GM19463 (cell line): ENCODE measurements around the gene PRR14.
"Not testable (repeated sequence)": the region's sequence is repeated elsewhere in the genome, so short reads cannot be mapped to it uniquely, and the experiment has no call there.

Source experiments
- ATAC-seq: cut with Tn5 transposase; IDR thresholded peaks from one replicate; pipeline ENCODE4 v1.9.1; 2021; ENCODE audit warnings: mild to moderate bottlenecking, moderate library complexity; ENCODE audit not compliant: unreplicated experiment

PRR14 gene

DNA sequence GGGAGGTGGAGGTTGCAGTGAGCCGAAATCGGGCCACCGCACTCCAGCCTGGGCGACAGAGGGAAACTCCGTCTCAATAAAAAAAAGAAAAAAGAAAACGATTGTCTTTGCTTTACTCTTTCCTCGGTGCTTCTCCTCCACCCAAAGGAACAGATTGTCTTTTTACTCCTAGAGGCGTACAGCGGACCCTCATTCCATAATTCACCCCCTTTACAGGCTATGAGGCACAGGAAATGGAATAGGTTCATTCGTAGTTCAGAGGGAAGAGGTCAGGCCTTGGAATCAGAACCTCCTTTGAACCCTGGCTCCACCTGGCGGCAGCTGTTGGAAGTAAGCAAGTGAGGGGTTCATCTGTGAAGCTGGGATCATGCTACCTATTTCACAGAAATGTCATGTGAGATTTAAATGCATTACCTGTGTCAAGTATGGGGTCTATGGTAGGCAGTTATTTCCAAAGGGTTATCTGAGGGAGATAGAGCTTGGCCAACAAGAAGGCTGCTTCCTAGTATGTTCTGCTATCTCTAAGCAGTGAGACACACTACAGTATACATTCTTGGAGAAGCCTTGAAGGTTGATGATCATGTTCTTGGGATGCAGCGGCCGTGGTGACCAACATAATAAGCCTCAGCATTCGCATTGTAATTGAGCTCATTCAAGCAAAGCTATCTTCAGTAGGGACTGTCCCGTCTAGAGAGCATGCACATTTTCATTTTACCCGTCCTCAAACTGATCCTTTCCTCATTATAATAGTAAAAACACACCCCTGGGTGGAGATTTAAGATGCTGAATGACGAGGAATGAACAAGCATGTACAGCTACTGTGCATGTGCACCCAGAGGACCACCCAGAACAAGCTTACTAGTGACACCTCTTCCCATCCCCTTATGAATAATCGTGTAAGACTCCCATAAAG, 21.9 kb upstream of the PRR14 start:
- no peak for ATAC-seq

DNA sequence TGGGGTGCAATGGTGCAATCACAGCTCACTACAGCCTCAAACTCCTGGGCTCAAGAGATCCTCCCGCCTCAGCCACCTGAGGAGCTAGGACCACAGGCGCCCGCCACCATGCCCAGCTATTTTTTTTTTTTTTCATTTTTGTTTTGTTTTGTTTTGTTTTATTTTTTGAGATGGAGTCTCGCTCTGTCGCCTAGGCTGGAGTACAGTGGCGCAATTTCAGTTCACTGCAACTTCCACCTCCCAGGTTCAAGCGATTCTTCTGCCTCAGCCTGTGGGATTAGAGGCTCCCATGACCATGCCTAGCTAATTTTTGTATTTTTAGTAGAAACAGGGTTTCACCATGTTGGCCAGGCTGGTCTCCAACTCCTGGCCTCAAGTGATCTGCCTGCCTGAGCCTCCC, 18.3 kb upstream of the PRR14 start:
- not testable (repeated sequence) for ATAC-seq

DNA sequence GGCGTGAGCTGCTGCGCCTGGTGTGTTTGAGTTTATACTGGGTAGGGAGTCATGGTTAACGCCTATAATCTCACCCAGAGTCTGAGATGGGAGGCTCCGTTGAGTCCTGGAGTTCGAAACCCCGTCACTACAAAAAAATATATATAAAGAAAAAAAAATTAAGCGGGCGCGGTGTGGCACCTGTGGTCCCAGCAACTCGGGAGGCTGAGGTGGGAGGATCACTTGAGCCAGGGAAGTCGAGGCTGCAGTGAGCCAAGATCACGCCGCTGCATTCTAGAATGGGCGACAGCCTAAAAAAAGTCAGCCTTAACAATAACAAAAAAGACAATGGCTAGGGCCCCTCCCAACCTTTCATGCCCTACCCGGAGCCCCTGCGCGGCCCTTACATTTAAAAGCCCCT, 17.2 kb upstream of the PRR14 start:
- no peak for ATAC-seq

DNA sequence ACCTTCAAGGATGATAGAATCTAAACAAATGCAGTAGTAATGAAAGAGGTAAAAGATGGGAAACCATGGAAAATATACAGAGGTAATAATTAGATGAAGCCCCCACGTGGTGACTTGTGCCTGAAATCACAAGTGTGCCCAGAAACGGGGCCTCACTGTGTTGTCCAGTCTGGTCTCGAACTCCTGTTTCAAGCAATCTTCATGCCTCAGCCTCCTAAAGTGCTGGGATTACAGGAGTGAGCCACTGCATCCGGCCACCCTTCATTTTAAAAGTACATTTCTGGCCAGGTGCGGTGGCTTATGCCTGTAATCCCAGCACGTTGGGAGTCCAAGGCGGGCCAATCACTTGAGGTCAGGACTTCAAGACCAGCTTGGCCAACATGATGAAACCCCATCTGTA, 14.2 kb upstream of the PRR14 start:
- no peak for ATAC-seq

DNA sequence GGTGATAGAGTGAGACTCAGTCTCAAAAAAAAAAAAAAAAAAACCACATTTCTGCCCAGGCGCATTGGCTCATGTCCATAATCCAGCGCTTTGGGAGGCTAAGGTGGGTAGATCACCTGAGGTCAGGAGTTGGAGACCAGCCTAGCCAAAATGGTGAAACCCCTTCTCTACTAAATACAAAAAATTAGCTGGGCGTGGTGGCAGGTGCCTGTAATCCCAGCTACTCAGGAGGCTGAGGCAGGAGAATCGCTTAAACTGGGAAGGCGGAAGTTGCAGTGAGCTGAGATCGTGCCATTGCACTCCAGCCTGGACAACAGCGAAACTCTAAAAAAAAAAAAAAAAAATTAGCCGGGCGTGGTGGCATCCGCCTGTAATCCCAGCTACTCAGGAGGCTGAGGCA, 13.6 kb upstream of the PRR14 start:
- not testable (repeated sequence) for ATAC-seq

DNA sequence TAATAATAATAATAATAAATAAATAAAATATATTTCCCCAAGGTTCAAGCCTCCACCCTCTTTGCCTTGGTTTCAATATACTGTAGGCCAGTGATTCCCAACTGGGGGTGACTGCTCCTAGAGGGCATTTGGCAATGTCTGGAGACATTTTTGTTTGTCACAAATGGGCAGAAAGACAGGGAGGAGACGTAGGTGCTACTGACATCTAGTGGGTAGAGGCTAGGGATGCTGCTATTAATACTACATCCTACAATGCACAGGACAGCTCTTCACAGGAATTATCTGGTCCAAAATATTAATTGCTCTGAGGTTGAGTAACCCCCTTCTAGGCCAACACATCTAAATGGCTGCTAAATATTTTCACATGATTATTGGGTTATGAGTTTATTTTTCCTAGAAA, 12.8 kb upstream of the PRR14 start:
- no peak for ATAC-seq

DNA sequence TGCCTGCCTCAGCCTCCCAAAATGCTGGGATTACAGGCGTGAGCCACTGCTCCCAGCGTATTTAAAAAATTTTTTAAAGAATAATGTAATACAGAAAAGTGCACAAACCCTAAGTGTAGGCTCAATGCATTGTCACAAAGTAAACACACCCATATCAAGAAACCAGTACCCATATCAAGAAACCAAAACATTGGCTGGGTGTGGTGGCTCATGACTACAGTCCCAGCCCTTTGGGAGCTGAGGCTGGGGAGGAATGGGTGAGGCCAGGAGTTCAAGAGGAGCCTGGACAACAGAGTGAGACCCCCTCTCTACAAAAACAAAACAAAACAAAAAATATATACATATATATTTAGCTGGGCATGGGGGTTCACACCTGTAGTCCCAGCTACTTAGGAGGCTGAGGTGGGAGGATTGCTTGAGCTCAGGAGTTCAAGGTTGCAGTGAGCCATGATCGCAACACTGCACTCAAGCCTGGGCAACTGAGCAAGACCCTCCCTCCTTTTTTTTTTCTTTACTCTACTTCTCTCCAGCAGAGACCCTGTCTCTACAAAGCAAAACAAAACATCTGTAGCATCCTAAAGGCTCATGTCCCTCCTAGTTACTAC, 9.3 kb upstream of the PRR14 start:
- ATAC-seq, result no peak

DNA sequence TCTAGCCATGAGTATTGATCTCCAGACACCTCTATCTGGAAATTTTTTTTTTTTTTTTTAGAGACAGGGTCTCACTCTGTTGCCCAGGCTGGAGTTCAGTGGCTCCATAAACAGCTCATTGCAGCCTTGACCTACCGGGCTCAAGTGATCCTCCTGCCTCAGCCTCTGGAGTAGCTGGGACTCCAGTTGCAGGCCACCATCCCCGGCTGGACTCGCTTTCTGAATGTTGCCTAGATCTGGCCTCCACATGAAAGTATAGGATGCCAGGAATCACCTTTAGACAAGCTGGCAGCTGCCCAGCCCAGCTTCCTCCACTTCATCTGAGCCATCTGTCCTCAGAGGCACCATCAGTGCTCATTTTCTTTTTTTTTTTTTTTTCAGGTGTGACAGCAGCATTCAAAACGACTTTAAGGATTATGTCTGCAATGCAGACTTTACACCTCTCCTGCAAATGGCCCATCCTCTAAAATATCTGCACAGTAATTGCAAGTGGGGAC, 6.4 kb upstream of the PRR14 start:
- ATAC-seq, result no peak

DNA sequence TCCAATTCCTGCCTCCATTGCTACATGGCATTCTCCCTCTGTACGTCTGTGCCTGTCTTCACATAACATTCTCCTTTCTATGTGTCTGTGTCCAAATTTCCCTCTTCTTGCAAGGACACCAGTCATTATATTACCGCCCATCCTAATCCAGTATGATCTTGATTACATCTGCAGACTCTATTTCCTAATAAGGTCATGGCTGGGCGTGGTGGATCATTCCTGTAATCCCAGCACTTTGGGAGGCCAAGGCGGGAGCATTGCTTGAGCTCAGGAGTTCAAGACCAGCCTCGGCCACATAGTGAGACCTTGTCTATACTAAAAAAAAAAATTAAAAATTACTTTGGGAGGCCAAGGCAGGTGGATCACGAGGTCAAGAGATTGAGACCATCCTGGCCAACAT, 5.0 kb upstream of the PRR14 start:
- ATAC-seq, result no peak

DNA sequence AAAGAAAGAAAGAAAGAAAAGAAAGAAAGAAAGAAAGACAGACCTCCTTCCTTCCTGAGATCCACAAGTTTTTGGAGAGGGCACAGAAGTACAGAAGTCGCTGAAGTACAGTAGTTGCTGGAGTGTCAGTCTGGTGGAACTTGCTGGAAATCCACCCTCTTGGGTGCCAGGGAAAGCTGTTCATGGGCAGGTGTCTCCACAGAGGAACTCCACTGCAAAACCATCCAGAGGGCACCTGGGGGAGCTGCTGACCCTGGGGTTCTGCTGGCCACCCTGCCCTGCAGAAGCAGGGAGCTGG, 3.5 kb upstream of the PRR14 start:
- no peak for ATAC-seq

DNA sequence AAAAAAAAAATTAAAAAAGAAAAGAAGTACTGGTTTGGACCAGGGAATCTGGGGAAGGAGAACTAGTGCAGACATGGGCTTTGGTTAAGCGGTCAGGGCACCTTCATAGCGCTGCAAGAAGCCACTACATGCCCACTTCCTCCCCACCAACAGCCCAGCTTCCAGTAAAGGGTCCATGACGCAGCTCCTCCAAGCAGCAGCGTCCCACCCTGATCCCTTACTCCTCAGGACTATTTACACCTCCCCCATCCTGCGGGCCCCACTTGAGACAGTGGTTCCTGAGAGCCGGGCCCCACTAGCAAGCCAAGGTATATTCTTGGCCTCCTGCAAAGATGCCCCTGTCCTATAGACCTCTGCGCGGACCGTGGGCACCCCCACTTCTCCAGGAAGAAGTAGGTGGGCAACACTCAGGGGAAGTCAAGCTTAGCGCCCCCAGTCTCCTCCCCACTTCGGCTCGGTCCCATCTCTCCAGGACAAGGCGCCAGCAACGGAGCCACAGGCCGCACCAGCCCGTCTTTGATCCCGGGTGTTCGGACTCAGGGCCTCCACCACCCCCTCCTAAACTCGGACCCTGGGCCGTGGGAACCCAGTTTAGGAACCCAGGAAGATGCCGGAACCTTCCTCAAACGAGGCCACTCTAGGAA, 913 bp upstream of the PRR14 start:
- no peak for ATAC-seq

DNA sequence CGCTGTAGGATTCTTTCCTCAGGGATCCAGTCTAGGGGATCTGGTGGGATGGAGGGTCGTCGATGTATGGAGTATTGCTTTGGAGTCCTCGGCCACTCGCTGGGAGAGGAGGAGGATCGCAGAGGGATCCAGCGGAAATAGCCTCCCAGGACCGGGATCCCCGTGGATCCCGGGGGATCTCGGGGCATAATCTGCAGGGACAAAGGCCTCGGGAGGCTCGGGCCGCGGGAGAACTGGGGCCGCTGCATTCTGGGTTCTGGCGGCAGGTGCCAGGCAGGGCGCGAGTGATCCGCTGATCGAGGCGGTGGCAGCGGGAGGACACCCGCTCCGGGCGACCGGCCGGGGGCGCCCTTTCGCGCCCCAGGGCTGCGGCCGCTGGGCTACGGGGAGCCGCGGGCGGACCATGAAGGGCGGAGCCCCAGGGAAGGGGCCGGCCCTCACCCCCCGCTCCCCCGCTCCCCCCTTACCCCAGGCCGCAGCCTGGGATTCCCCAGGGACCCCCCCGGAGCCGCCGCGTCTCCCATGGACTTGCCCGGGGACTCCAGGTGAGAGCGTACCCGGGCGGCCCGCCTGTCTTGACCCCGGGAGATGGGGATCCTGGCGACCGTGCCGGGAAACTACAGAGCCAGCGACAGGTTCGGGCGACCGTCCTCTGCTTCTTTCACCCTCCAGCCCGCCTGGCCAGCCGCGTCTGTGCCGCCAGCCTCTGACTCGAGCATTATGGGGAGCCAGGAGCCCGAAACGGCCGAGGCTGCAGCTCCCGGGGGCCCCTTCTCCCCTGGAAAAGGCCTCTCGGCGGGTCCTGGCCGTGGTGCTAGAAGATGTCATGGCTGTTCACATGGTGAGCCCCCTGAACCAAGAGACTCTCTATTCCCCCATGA, 604 bp downstream of the PRR14 start:
- peak; percentile 44 for ATAC-seq

DNA sequence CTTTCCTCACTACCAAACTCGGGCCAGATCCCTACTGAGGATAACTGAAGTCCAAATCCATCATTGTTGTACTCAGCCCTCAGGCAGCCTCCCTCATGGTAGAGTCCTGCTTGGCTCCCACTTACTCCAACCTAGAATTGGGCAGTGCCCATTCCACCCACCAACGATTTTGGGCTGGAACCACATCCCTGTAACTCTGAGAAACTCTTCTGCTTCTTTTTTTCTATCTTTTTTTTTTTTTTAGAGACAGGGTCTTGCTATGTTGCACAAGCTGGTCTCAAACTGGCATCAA, 1.2 kb downstream of the PRR14 start:
- no peak for ATAC-seq

DNA sequence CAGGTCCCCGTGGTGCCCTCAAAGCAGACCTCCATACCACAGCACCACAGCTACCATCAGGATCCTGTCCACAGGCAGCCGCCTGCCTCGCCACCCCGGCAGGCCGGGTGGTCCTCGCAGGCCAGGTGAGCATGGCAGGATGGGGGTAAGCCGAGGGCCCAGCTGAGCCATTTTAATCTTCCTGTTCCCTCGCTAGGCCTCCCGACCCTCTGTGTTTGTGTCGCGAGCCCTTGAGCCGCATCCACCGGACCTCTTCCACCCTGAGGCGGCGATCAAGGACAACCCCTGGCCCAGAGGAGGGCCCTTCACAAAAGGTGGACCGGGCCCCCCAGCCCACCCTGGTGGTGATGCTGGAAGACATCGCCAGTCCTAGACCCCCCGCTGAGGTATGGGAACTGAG, 2.0 kb downstream of the PRR14 start:
- ATAC-seq, result no peak

DNA sequence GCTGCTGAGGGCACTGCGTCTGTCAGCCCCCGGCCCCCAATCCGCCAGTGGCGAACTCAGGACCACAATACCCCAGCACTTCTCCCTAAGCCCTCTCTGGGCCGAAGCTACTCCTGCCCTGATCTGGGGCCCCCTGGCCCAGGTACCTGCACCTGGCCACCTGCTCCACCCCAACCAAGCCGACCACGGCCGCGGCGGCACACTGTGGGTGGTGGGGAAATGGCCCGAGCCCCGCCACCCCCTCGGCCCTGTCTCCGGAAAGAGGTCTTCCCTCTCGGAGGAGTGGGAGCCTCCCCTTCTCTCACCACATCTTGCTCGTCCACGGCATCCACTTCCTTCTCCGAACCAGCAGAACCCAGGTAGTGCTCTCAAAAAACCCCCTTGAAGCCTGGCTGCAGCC, 4.1 kb downstream of the PRR14 start:
- ATAC-seq, result no peak

DNA sequence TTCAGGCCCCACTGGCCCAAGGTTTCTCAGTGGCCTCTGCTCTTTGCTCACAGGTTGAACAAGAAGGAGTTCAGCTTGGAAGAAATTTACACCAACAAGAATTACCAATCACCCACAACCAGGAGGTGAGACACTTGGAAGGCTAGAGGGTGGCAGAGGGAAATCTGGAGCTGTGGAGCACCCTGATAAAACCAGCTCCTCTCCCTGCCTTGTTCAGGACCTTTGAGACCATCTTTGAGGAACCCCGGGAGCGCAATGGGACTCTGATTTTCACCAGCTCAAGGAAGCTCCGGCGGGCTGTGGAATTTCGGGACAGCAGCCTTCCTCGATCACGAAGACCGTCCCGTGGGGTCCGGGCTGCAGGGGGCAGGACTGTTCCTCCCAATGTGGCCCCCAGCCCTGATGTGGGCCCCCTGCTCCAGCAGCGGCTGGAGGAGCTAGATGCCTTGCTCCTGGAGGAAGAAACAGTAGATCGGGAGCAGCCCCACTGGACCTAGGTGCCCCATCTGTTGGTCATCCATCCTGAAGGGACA, 5.1 kb downstream of the PRR14 start:
- no peak for ATAC-seq

DNA sequence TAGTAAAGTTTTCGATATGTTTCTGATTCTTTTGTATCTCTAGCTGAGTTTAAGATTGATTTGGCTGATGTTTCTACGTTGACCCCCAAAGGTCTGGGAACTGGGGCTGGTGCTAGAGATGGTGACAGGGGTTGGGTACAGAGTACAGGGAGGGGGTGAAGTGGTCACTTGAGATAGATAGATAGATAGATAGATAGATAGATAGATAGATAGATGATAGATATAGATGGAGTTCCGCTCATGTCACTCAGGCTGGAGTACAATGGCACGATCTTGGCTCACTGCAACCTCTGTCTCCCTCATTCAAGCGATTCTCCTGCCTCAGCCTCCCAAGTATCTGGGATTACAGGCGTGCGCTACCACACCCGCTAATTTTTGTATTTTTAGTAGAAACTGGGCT, 5.6 kb downstream of the PRR14 start:
- no peak for ATAC-seq

DNA sequence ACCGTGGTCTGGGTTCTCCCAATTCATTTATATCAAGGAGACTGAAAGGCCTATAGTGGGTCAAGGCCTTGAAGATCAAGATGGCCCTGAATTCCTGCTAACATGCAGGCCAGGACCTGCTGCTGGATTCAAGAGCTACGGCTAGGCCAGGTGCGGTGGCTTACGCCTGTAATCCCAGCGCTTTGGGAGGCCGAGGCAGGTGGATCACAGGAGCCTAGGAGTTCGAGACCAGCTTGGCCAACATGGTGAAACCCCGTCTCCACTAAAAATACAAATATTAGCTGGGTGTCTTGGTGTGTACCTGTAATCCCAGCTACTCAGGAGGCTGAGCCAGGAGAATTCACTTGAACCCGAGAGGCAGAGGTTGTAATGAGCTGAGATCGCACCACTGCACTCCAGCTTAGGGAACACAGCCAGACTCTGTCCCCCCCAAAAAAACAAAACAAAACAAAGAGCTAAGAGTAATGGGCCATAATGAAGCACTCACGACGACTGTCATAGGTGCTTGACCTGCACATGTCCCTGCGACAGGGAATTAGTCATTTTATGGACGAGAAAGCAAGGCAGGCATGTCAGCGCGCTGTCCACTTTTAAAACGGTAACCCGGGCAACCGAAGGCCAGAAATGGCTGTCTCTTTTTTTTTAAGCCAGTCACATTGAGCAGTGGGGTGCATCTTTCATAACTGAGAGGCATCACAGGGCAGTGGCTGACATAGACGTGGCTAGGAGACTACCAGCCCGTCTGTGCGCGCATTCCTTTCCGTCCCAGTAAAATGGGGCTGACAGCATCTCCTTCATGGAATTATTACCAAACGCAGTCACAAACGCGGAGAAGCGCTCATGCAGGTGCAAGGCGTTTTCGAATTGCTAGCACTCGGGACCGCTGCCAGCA, 6.5 kb downstream of the PRR14 start:
- ATAC-seq, result no peak

DNA sequence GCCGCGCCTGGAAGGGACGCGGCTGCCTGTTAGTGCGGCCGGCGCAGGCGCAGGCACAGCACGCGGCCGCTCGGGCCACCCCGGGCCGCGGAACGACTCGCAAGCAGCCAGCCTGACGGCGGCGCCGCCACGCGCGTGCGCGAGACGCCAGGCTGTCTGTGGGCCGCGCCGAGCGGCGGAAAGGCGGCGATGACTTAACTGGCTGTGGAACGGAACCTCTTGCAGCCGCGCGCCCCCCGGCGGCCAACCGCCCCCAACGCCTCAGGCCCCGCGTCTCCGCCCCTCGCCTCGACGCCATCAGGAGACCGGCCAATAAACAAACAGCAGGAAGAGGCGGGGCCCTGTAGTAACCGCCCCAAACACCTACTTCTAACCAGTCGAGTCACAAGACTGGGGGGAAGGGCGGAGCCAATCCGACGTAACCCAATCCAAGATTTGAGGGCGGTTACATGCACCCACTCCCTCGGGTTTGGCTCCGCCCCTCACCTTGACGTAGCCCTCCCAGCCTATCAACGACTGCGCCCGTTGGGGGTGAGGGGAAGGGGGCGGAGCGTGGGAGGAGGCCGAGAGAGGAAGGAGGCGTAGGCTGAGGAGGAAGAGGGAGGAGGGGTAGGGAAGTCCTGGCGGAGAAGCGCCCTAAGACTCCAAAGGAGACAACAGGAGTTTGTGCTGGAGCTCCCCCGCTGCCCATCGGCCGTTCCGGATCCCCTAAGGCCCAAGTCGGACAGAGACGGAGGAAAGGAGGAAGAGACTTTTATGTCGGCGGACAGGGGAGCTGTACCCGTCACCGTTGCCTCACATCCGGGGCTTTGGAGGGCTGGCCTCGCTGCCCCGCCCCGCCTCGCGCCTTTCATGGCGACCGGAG, 7.3 kb downstream of the PRR14 start, which contains the start of gene FBRS:
FBRS (plus strand) TSS at position 566 of the 865 bp plus-strand sequence. CDS start 1,088 bp downstream, outside the sequence.
- ATAC-seq, result peak; percentile 65
